MM.1S (cell line): ENCODE data around the gene RYR2.

Source experiments
- CTCF ChIP-seq: fragments of 300-600 bp; sonication (generic); IDR thresholded peaks from 2 replicates; pipeline ENCODE4 v1.5.1; 2016; ENCODE audit warnings: antibody characterized with exemption, low read length, mixed read lengths
- EZH2 ChIP-seq: fragments of 300-600 bp; sonication (generic); optimal IDR thresholded peaks from 2 replicates; pipeline ENCODE3; 2017; ENCODE audit warnings: low read depth, mild to moderate bottlenecking, antibody characterized with exemption, low read length, mixed read lengths
- EZH2phosphoT487 ChIP-seq: fragments of 300-600 bp; sonication (generic); IDR thresholded peaks from 2 replicates; pipeline ENCODE4 v1.6.1; 2018; ENCODE audit warnings: antibody characterized with exemption, low read length

GRCh38 chr1:237640011-237640671 is 598.2 kb downstream of the RYR2 start:
- no peak for TF ChIP-seq CTCF
- no peak for TF ChIP-seq EZH2phosphoT487
- TF ChIP-seq EZH2, result no peak
